Peyer's patch (tissue), 4 donors: ENCODE measurements around the gene NUMA1. TPM values are rescaled to one million over a fixed set of nuclear protein-coding genes. Genes with fewer than 3 reads are reported as not detected.

ENCODE experiments used
- DNase-seq, 3 donors: peaks; one replicate each; pipeline ENCODE4 v3.0.0-alpha.2; 2017 to 2019
- H3K27ac ChIP-seq, 4 donors: fragments of 200-600 bp; sonication (generic); one replicate each; pipeline ENCODE4 v1.5.1; 2016 to 2019
- H3K27me3 ChIP-seq, 2 donors: fragments of 200-600 bp; sonication (generic); one replicate each; pipeline ENCODE4 v1.5.1; 2019
- H3K36me3 ChIP-seq, 3 donors: fragments of 200-600 bp; sonication (generic); one replicate each; pipeline ENCODE4 v1.5.1; 2016 to 2019
- H3K4me1 ChIP-seq, 4 donors: fragments of 200-600 bp; sonication (generic); one replicate each; pipeline ENCODE4 v1.5.1; 2016 to 2019
- H3K4me3 ChIP-seq, 4 donors: fragments of 200-600 bp; sonication (generic); 1 replicate in 3 of 4; 2 replicates in 1 of 4; pipeline ENCODE4 v1.5.1; 2016 to 2019; ENCODE audit warnings: mild to moderate bottlenecking in 1 of 4
- H3K9me3 ChIP-seq, 4 donors: fragments of 200-600 bp; sonication (generic); one replicate each; pipeline ENCODE4 v1.5.1; 2016 to 2019; ENCODE audit warnings: mild to moderate bottlenecking in 1 of 4
- POLR2A ChIP-seq, 2 donors: fragments of 450-650 bp; IDR thresholded peaks; one replicate each; pipeline ENCODE4 v1.5.1; 2017; ENCODE audit warnings: antibody characterized with exemption in 2 of 2, mild to moderate bottlenecking in 2 of 2, moderate library complexity in 2 of 2
- total RNA-seq, 4 donors: library from RNA; depleted of rRNA; stranded (reverse); fragments of >200 nt; gene quantifications; one replicate each; pipeline ENCODE4 v1.1.0, GENCODE V29; 2016
- TF ChIP-seq, protein P1 (sequence below), 6 experiments: fragments of 450-650 bp in 4 of 6; fragments of 200-600 bp in 2 of 6; sonication (generic) in 1 of 6; IDR thresholded peaks; one replicate each; pipeline ENCODE4 v1.5.1; 2017 to 2019; ENCODE audit warnings: antibody characterized with exemption in 6 of 6, mild to moderate bottlenecking in 3 of 6, moderate library complexity in 1 of 6

The NUMA1 gene
- total RNA-seq, 4 donors from 2014 or later, result 297 to 512 (median 388) TPM

GRCh38 chr11:71990701-71991100 is 89.6 kb downstream of the NUMA1 start:
- no peaks in the 10 kb centered on the region for H3K27me3 ChIP-seq
- H3K9me3 ChIP-seq, result no peaks in the 10 kb centered on the region
- H3K4me3 ChIP-seq, result no peak overlapping the region
- no peak for TF ChIP-seq POLR2A (IDR thresholded peaks at IDR 0.05)
- TF ChIP-seq, protein P1, sequence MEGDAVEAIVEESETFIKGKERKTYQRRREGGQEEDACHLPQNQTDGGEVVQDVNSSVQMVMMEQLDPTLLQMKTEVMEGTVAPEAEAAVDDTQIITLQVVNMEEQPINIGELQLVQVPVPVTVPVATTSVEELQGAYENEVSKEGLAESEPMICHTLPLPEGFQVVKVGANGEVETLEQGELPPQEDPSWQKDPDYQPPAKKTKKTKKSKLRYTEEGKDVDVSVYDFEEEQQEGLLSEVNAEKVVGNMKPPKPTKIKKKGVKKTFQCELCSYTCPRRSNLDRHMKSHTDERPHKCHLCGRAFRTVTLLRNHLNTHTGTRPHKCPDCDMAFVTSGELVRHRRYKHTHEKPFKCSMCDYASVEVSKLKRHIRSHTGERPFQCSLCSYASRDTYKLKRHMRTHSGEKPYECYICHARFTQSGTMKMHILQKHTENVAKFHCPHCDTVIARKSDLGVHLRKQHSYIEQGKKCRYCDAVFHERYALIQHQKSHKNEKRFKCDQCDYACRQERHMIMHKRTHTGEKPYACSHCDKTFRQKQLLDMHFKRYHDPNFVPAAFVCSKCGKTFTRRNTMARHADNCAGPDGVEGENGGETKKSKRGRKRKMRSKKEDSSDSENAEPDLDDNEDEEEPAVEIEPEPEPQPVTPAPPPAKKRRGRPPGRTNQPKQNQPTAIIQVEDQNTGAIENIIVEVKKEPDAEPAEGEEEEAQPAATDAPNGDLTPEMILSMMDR (IDR thresholded peaks at IDR 0.05), result no peak
- no peaks in the 10 kb centered on the region for H3K4me1 ChIP-seq
- no peak for DNase-seq
- peak overlapping the region in 1 of 4 donors; percentile 15 for H3K27ac ChIP-seq
- peaks cover 0 to 17% (median 0%) of the 10 kb centered on the region in 3 donors for H3K36me3 ChIP-seq

GRCh38 chr11:71988050-71988449 is 92.3 kb downstream of the NUMA1 start:
- H3K4me3 ChIP-seq, result no peak overlapping the region
- no peaks in the 10 kb centered on the region for H3K9me3 ChIP-seq
- H3K27me3 ChIP-seq, result no peaks in the 10 kb centered on the region
- no peak for DNase-seq
- peak overlapping the region in 1 of 4 donors; percentile 7 for H3K27ac ChIP-seq
- H3K36me3 ChIP-seq, result peaks cover 0 to 39% (median 0%) of the 10 kb centered on the region in 3 donors
- TF ChIP-seq POLR2A (IDR thresholded peaks at IDR 0.05), result no peak
- TF ChIP-seq, protein P1 (IDR thresholded peaks at IDR 0.05), result no peak
- H3K4me1 ChIP-seq, result no peaks in the 10 kb centered on the region

GRCh38 chr11:71987521-71987920 is 92.8 kb downstream of the NUMA1 start:
- no peaks in the 10 kb centered on the region for H3K27me3 ChIP-seq
- H3K9me3 ChIP-seq, result no peaks in the 10 kb centered on the region
- TF ChIP-seq, protein P1 (IDR thresholded peaks at IDR 0.05), result no peak
- no peak for TF ChIP-seq POLR2A (IDR thresholded peaks at IDR 0.05)
- no peak overlapping the region for H3K4me3 ChIP-seq
- H3K4me1 ChIP-seq, result no peaks in the 10 kb centered on the region
- H3K36me3 ChIP-seq, result peaks cover 0 to 39% (median 0%) of the 10 kb centered on the region in 3 donors
- H3K27ac ChIP-seq, result no peak overlapping the region
- DNase-seq, result no peak

DNA sequence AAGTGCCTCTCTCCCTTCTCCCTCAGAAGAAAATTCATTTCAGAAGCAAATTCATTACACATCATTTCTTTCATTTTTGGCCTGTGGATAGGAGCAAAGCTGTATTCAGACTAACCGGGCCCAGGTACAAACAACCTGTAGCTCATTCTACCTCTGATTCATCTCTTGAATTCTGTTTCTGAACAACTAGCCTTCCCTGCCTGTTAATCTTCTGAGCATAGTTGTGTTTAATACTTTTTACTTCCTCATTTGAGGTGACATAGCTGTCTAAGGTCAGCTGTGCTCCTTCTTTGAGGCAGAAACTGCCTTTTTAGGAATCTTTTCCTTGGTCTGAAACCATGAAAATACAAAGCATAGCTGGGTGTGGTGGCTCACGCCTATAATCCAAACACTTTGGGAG is 94.2 kb downstream of the NUMA1 start:
- no peaks in the 10 kb centered on the region for H3K4me1 ChIP-seq
- TF ChIP-seq, protein P1 (IDR thresholded peaks at IDR 0.05), result no peak
- H3K9me3 ChIP-seq, result no peaks in the 10 kb centered on the region
- no peak for DNase-seq
- peaks cover 0 to 39% (median 0%) of the 10 kb centered on the region in 3 donors for H3K36me3 ChIP-seq
- no peaks in the 10 kb centered on the region for H3K27me3 ChIP-seq
- peak overlapping the region in 1 of 4 donors; percentile 44 for H3K27ac ChIP-seq
- no peak overlapping the region for H3K4me3 ChIP-seq

GRCh38 chr11:71979602-71980001 is 100.7 kb downstream of the NUMA1 start:
- Histone ChIP-seq H3K4me1 (no peaks in the 10 kb centered on the region), H3K36me3 (peaks cover 0 to 35% (median 0%) of the 10 kb centered on the region in 3 donors), H3K9me3 (no peaks in the 10 kb centered on the region), H3K27ac (no peak overlapping the region), H3K27me3 (no peaks in the 10 kb centered on the region), H3K4me3 (no peak overlapping the region)
- TF ChIP-seq, protein P1 (IDR thresholded peaks at IDR 0.05), result no peak
- no peak for TF ChIP-seq POLR2A (IDR thresholded peaks at IDR 0.05)
- DNase-seq, result no peak

- H3K4me3 ChIP-seq, result no peak overlapping the region
- H3K27me3 ChIP-seq, result no peaks in the 10 kb centered on the region
- no peaks in the 10 kb centered on the region for H3K9me3 ChIP-seq
- no peak for DNase-seq
- TF ChIP-seq, protein P1 (IDR thresholded peaks at IDR 0.05), result no peak
- TF ChIP-seq POLR2A (IDR thresholded peaks at IDR 0.05), result no peak
- H3K27ac ChIP-seq, result no peak overlapping the region
- no peaks in the 10 kb centered on the region for H3K4me1 ChIP-seq
- H3K36me3 ChIP-seq, result peaks cover 0 to 34% (median 0%) of the 10 kb centered on the region in 3 donors
Observed at GRCh38 chr11:71979094-71979493, 101.2 kb downstream of the NUMA1 start.
